HG02763 (cell line): ENCODE measurements around the gene ZFAND2B.
"Not testable (repeated sequence)": the region's sequence is repeated elsewhere in the genome, so short reads cannot be mapped to it uniquely, and the experiment has no call there.

Source experiments
- ATAC-seq: cut with Tn5 transposase; IDR thresholded peaks from one replicate; pipeline ENCODE4 v1.9.1; 2021; ENCODE audit warnings: mild to moderate bottlenecking, moderate library complexity; ENCODE audit not compliant: unreplicated experiment

Gene ZFAND2B

DNA sequence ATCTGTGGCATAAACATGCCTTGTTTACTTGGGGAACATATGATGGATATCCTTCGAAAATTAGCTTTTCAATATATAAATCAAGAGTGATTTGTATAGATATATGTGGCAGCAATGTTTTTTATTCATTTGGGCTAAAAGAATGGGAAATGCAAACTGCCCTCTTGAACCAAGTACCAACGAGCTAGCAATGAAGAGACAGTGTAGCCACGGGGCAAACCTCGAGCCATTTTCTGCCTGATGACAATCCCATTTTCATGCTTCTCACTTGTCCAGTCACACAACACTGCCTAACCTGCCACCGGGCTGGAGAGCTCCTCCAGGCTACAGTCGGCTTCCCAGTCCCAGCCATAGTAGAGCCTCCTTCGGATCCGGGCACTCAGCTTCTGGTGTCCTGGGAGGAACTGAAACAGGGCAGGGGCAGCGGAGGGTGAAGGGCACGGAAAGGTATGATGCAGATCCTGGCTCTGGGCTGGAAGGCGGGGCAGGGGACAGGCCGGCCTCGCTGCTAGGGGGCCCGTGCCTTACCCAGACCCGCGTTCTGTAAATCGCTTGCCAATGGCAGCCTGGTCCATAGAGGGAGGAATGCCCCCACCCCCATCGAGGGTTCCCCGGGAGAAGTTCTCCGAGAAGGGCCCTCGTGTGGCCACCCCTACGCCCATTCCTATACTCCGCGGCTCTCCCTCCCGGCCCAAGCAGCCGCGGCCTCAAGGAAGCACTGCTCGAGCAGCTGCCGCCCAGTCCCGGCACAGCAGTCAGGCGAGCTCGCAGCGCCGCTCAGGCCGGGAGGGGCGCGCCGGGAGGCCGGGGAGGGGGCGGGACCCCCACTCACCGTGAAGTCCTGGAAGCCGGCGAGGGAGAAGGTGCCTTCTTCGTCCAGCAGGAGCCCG lies 30.4 kb upstream of the ZFAND2B start:
- ATAC-seq: peak; percentile 11

GRCh38 chr2:219176818-219177551 lies 29.6 kb upstream of the ZFAND2B start, which contains the start of gene CNPPD1:
CNPPD1 (minus strand) TSS chr2:219176925; CDS start chr2:219176828, 97 bp downstream.
- peak; percentile 65 for ATAC-seq

- ATAC-seq: peak; percentile 43
Measured at GRCh38 chr2:219177552-219178376, 28.8 kb upstream of the ZFAND2B start, which contains the start of gene RETREG2. RETREG2 (plus strand) TSS chr2:219178275; CDS start chr2:219178353, 78 bp downstream.

DNA sequence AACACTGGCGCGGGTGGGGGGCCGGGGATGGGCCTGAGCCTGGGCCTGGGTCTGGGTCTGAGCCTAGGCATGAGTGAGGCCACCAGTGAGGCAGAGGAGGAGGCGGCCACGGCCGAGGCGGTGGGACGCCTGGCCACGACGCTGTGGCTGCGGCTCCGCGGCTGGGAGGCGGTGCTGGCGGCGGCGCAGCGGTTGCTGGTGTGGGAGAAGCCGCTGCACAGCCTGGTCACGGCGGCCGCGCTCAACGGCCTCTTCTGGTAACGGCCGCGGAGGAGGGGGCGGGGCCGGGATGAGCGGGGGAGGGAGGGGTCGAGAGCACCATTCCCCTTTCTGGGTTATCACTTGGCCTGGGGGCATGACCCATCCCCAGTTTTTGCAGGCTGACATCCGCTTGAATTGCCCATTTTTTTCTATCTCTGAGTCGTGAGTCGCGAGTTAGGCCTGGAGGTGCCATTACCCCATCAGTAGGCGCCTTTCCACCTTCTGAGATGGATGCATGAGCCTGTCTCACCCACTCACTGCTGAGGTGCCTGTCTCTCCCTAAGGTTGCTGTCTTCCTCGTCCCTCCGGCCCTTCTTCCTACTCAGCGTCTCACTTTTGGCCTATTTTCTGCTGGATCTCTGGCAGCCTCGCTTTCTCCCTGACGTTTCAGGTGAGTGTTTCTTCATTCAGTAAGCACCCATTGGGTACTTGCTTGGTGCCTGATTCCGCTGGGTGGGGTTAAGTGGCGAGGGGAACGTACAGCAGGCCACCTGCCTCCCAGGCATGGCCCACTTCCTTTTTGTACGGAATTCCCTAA lies 28.0 kb upstream of the ZFAND2B start:
- ATAC-seq: peak; percentile 27

GRCh38 chr2:219179601-219180465 lies 26.7 kb upstream of the ZFAND2B start:
- ATAC-seq: no peak

- ATAC-seq: no peak
Measured at GRCh38 chr2:219180961-219181360, 25.6 kb upstream of the ZFAND2B start.

- no peak for ATAC-seq
Measured at GRCh38 chr2:219181531-219181930, 25.1 kb upstream of the ZFAND2B start.

GRCh38 chr2:219182331-219183150 lies 24.0 kb upstream of the ZFAND2B start:
- no peak for ATAC-seq

GRCh38 chr2:219183151-219183772 lies 23.3 kb upstream of the ZFAND2B start:
- no peak for ATAC-seq

DNA sequence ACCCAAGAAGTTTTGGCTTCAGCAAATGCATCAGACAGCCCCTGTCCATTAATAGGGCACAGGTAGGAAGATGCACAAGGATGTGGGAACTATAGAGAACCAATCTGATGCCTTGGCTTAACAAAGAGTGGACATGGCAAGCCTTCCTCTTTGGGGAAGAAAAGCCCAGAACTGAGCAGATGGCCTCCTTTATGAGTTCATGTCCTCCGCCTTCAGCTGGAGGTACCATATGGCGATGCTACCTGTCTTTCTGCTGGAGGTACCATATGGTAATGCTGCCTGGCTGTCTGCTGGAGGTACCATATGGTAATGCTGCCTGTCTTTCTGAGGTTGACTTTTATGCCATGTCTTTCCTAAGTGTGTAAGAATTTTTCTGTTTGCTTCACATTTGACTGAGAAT lies 22.5 kb upstream of the ZFAND2B start:
- ATAC-seq: no peak

DNA sequence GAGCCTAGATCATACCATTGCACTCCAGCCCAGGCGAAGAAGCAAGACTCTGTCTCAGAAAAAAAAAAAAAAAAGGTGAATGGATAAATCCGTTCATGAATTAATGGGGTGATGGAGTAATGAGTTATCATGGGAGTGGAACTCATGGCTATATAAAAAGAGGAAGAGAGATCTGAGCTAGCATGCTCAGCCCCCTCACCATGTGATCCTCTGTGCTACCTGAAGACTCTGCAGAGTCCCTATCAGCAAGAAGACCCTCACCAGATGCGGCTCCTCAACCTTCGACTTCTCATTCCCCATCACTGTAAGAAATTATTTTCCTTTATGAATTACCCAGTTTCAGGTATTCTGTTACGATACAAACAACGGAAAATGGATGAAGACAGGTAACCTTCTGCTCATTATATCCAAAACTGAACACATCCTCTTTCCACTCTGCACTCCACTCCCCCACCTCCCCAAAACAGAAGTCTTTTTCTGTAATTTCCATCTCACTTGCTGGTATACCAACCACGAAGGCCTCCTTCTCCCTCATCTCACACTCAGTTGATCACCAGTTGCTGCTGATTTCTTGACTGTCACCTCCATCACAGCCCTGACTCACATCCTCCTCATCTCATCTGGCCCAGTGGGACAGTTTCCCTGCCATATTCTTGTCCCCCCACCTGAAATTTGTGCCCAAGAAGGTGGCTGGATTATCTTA lies 19.7 kb upstream of the ZFAND2B start:
- no peak for ATAC-seq

DNA sequence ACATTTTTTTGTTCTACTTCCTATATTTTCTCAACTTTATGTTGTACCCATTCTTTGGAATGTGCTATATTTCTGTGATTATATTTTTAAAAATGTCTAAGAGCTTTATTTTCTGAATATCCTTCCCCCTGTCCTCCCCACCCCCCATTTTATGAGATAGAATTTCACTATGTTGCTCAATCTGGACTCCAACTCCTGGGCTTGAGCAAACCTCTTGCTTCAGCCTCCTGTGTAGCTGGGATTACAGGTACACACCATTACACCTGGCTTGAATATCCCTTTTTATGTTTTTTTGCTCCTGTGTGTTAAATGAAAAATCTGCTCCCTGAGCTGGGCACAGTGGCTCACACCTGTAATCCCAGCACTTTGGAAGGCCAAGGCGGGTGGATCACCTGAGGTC lies 9.2 kb upstream of the ZFAND2B start:
- ATAC-seq: no peak

GRCh38 chr2:219198974-219199373 lies 7.6 kb upstream of the ZFAND2B start:
- ATAC-seq: no peak

DNA sequence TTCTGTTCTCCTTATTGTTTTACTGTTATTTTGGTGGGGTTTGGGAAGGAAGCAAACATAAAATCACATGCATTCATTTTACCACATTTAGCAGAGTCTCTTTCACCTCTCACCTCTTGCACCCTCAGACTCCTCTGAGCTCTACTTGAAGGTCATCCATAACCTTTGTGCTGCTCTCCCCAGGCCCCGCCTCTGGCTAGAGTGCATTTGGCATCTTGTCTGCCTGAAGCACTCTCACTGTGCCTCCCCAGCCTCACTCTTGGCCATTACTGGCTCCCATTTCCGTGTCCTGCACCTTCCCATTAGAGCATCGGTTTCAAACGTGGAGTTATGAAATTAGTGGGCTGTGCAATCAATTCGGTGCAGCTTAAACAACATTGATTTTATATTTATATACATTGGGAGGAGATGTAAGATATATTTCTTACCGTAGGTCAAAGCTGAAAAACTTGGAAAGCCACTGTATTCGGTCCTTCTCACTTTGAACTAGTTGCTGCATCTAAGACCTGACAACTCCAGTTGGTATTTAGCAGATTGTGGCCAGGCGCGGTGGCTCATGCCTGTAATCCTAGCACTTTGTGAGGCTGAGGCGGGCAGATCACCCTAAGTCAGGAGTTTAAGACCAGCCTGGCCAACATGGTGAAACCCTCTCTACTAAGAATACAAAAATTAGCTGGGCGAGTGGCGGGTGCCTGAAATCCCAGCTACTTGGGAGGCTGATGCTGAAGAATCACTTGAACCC lies 6.9 kb upstream of the ZFAND2B start:
- ATAC-seq: no peak

DNA sequence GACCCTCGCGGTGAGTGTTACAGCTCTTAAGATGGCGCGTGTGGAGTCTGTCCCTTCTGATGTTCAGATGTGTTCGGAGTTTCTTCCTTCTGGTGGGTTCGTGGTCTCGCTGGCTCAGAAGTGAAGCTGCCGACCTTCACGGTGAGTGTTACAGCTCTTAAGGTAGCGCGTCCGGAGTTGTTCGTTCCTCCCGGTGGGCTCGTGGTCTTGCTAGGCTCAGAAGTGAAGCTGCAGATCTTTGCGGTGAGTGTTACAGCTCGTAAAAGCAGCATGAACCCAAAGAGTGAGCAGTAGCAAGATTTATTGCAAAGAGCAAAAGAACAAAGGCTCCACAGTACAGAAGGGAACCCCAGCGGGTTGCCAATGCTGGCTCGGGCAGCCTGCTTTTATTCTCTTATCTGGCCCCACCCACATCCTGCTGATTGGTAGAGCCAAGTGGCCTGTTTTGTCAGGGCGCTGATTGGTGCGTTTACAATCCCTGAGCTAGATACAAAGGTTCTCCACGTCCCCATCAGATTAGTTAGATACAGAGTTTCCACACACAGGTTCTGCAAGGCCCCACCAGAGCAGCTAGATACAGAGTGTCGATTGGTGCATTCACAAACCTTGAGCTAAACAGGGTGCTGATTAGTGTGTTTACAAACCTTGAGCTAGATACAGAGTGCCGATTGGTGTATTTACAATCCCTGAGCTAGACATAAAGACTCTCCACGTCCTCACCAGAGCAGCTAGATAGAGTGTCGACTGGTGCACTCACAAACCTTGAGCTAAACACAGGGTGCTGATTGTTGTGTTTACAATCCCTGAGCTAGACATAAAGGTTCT lies 5.9 kb upstream of the ZFAND2B start:
- ATAC-seq: not testable (repeated sequence)

- ATAC-seq: not testable (repeated sequence)
Measured at GRCh38 chr2:219201331-219201730, 5.3 kb upstream of the ZFAND2B start.
